Stimulated activated naive CD4-positive, alpha-beta T cell treated with Interleukin-2 at 50 U/mL for 16 hours (primary cell): ENCODE results near the gene BICRAL.
"Not testable (repeated sequence)": the region's sequence is repeated elsewhere in the genome, so short reads cannot be mapped to it uniquely, and the experiment has no call there.

ENCODE experiments used
- DNase-seq: peaks from one replicate; lab custom pipeline; 2025; lab: John Stamatoyannopoulos, UW

The BICRAL gene

DNA sequence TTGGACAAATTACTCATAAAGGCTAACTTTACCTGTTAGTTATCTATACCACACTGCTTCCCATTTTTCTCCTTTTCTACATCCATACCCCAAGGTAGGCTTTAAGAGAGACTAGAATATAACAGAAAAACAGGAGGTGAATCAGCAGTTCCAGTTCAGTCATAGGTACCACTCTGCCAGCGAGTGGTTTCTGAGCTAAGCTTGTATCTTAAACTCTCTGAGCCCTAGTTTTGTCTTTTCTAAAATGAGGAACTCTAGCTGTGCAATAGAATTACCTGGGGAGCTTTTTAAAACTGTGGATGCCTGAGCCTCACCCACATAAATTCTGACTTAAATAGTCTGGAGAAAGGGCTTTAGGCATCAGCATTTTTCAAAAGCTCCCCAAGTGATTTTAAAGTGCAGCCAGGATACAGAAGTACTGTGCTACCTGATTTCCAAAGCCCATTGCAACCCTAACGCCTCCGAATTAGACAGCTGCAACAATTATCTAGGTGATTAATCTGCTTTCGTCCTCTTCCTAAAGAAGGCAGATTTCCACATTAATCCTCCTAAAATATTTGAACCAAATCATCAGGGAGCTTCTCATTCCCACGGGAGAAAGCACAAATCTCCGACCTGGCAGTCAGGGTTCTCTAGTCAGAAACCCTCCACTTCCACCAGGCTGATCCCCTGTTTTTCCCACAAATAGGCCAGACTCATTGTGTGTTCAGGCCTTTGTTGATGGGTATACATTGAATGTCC, 60.2 kb downstream of the BICRAL start:
- DNase-seq, result no peak

DNA sequence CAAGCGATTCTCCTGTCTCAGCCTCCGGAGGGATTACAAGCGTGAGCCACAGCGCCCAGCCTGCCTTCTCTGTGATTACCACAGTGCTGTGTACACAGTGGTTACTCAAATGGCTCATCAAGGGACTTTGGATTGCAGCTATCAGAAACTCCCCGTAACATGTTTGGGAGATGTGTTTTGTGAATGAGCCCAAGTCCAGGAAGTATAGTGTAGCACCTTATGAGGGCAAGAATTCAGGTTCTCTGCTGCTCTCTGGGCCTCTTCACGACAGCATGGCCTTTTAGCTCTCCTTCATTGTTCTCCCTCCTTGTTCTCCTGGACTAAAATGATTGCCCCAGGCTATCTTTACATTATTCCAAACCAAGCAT, 63.5 kb downstream of the BICRAL start:
- no peak for DNase-seq

DNA sequence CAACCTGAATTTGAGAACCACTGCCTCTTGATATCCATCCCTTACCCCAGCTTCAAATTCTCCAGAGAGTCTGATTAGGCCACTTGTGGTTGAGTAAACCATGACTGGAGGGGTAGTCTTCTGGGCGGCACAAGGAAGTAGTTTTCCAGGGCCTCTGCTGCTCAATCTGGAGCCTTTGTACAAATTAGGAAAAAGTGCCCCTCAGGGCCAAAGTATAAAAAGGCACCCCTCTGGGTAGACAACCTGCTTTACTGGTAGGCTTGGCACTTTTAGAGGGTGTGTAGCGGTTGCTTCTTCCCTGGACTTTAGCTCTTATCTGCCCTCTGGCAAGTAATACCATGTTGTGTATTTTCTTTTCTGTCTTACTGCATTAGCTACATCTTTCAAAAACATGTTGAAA, 64.7 kb downstream of the BICRAL start:
- no peak for DNase-seq

DNA sequence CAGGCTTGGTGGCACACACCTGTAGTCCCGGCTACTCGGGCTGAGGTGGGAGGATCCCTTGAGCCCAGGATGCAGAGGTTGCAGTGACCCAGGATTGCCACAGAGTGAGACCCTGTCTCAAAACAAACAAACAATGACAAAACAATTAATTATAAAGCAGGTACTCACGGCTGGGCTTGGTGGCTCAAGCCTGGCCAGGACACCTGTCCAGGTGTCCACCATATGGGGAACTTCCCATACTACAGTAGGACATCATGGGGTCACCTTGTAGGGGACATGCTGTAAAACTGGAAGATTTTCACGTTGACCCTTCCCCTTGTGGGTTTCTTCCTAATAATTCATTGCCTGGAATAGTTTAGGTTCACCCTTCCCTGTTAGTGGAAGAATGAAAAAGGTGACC, 66.8 kb downstream of the BICRAL start:
- no peak for DNase-seq

DNA sequence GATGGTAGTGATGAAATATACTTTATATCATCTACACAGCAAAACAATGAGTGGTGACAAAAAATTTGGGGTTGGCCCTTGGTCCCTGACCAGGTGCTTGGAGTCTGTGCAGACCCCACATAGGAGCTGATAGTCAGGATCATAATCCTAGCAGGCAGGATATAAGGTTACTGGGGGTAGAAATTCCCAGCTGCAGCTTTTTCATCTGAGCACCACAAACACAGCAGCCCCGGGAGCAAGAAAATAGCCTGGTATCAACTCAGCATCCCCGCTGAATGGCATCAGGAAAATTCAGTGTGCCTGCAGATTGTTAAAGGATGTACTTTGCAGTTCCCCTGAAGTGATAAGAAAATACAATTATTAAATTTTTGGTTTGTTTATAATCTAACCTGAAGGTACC, 69.7 kb downstream of the BICRAL start:
- DNase-seq, result no peak

DNA sequence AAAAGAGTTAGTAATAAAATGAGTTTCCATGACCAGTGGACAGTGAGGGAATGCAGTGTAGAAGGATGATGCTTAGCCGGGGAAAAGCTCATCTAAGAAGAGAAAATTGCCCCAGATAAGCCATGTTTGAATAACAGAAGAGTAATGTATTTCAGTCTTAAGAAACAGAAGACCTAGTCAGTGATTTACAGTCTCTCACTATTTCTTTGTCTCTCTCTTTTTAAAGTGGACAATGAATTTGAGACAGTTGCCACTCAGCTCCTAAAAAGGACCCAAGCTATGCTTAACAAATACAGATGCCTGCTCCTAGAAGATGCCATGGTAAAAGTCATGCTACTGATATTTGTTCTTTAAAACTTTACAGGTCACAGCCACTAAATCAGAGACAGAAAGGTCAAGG, 78.2 kb downstream of the BICRAL start:
- DNase-seq, result no peak

DNA sequence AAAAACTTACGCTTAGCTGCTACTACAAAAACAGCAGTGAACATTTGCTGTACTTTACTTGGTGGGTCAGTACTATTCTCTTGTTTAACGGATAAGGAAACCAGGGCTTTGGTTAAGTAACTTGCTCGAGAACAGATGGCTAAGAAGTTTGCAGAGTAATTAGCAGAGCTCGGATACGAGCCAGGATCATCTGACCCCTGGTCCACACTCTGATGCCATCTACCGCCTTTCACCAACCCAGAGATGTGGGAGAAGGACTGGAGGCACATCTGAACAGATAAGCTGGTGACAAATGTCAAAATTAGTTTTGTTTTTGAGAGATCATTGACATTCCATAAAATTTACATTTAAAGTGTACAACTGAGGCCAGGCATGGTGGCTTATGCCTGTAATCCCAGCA, 78.6 kb downstream of the BICRAL start:
- no peak for DNase-seq

DNA sequence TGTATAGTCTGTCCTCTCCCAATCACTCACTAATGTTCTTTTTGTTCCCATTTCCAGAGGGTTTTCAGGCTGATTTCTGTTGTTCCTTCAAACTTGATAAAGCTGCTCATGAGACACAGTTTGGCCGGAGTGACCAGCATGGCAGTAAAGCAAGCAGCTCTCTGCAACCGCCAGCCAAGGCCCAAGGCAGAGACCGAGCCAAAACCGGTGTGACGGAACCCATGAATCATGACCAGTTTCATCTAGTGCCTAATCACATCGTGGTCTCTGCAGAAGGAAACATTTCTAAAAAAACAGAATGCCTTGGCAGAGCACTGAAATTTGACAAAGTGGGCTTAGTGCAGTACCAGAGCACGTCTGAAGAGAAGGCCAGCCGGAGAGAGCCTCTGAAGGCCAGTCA, 82.8 kb downstream of the BICRAL start:
- DNase-seq, result no peak

DNA sequence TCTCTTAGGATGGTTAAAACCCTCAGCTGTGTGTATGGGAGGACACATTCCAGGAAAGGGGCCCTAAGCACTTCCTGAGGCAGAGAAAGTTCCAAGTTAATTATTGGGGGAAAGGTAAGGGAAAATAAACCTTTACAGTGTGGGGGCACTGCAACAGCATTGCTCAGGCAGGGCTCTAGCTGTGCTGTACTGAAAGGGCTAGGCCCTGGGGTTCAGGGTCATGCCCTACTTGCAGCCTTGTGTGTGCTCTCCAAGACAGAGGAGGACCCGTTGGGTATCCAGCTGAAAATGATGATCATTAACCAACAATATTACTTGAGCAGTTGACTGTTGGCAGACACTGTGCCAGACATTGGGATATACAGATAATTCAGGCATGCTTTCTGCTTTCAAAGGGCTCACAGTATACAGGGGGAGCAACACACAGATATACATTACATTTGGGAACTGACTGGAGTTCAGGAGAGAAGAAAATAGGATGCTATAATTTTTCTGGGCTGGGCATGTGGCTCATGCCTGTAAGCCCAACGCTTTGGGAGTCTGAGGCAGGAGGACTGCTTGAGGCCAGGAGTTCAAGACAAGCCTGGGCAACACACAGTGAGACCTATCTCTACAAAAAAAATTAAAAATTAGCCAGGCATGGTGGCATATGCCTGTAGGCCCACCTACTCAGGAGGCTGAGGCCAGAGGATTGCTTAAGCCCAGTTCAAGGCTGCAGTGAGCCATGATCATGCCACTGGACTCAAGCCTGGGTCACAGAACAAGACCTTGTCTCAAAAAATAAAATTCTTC, 88.5 kb downstream of the BICRAL start:
- DNase-seq, result no peak

DNA sequence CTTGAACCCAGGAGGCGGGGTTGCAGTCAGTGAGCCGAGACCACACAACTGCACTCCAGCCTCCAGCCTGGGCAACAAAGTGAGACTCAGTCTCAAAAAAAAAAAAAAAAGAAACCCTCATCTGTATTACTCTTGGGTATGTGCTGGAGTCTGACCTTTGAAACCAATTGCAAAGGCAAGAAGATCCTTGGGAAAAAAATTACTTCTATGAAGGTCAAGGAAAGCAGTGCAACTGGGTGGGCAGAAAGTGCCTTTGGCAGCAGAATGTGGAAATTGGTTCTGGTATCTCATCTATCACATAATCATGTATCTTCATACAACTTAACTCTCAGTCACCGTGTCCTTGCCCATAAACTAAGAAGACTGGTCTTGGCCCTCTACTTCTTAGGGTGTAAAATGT, 89.9 kb downstream of the BICRAL start:
- DNase-seq, result no peak

DNA sequence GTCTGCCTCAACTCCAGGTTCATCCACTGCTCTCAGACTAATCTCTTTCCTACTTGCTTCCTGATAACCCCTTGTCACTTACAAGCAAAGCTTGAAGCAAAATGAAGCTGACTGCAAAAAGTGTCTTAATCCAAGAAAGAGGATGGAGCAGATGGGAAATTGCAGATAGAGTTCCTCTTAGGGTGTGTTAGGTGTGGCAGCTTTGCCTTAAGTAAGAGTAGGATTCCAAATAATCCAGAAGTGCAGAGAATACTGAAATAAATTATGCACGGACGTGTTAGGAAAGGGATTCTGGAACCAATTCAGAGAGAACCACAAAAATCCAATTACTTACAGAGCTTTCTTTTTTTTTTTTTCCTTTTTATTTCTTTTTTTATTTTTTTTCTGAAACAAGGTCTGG, 91.5 kb downstream of the BICRAL start:
- DNase-seq, result no peak

DNA sequence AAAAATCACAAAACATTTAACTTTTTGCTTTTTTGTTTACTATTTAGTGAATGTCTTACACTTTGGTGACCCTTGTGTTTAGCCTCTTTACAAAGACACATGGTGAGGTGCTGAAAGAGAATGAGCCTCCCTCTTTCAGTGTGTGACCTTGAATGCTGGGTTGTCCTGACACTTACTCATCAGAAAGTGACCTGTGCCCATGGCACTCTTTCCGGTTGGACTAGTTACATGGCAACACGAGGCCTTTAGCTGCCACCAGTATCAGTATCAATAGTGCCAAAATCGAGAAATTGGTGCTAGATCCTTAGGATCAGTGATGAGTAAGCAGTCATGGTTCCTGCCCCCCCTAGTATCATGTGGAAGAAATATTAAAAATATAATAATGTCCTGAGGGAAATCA, 95.8 kb downstream of the BICRAL start:
- DNase-seq, result no peak

DNA sequence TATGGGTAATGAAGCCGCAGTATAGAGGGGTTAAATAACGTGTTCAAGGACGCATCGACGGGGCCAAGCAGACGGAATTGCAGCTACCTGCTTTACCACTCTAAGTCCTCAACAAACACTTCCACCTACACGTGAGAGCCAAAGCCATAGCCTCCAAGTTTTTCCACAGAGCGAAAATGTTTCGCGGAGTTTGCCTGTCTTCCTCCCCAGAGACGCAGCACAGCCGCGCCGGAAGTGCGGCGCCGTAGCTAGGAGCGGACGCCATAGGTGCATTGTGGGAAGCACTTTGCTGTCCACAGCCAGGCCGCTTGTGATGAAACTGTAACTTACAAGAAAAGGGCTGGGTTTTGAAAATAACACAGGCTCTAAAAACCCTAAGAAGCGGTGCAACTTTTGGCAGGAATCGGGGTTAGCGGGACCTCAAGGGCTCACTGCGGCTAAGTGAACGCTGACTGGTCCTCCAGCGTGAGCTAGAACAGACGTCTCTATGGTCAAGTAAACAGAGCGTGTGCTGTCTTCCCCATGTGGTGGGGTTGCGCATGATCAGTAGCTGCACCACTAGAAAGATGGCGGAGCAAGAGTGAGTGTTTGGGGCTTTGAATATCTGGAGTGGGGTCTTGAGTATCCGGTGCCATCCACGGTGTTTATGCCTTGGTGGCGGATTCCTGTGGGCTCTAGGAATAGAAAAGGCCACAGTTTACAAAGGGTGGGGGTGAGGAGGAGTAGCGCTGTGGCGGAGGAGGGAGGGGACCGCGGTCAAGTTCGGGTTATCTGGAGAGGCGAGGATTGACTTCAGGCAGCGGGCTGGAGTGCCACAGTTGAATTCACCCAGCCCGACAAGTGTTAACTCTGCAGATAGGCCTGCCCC, 97.8 kb downstream of the BICRAL start, which contains the start of gene RPL7L1:
Gene RPL7L1, plus strand, starts transcription at position 245 of the 868 bp plus-strand sequence. Its CDS starts 295 bp downstream, at position 540.
- DNase-seq, result peak; percentile 80

DNA sequence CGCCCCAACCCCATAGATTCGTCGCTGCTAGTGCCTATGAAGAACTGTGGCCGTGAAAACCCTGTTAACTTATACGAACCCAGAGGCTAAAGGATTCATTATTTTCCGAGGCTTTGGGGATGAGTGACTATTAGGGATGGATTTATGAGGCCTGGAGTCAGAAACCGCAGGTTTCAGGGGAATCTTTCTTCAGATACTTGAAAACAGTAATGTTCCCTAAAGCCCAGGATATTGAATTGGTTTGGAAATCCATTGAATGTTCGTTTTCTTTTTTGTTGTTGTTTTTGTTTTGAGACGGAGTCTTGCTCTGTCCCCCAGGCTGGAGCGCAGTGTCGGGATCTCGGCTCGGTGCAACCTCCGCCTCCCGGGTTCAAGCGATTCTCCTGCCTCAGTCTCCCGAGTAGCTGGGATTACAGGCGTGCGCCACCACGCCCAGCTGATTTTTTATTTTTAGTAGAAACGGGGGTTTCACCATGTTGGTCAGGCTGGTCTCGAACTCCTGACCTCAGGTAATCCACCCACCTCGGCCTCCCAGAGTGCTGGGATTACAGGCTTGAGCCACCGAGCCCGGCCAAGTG, 98.5 kb downstream of the BICRAL start:
- not testable (repeated sequence) for DNase-seq

DNA sequence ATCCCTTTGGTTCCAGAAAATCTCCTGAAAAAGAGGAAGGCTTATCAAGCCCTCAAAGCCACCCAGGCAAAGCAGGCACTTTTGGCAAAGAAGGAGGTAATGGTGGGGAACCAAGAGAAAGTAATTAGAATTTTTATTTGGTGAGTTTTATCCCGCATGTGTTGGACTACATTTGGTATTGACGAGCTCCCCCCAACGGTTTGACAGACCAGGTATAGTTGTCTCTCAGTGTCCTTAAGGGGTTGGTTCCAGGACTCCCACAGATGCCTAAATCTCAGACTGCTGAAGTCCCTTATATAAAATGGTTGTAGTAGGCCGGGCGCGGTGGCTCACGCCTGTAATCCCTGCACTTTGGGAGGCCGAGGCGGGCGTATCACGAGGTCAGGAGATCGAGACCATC, 99.0 kb downstream of the BICRAL start:
- not testable (repeated sequence) for DNase-seq

DNA sequence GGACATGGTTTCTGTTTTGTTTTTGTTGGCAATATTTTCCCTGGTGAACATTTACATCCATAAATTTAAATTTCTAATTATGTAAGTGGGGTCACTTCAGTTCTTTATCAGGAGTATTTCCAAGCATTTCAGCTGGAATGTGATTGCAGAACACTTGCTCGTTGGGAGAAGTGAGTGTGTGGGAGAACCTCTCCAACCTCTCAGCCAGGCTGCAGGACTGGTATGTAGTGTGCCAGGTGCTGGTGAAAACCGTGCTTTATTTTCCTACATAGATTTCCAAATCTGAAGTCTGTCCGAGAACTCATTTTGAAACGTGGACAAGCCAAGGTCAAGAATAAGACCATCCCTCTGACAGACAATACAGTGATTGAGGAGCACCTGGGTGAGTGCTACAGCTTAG, 103.8 kb downstream of the BICRAL start:
- no peak for DNase-seq

DNA sequence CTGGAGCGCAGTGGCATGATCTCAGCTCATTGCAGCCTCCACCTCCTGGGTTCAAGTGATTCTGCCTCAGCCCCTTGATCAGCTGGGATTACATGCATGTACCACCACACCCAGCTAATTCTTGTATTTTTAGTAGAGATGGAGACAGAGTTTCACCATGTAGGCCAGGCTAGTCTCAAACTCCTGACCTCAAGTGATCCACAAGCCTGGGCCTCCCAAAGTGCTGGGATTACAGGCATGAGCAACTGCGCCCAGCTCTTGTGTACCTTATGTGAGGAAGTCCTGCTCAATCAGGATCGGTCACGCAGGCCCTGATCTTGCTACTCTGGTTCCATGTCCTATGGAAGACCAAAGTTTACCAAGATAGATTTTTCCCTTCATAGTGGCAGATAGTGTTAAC, 106.3 kb downstream of the BICRAL start:
- DNase-seq, result not testable (repeated sequence)

DNA sequence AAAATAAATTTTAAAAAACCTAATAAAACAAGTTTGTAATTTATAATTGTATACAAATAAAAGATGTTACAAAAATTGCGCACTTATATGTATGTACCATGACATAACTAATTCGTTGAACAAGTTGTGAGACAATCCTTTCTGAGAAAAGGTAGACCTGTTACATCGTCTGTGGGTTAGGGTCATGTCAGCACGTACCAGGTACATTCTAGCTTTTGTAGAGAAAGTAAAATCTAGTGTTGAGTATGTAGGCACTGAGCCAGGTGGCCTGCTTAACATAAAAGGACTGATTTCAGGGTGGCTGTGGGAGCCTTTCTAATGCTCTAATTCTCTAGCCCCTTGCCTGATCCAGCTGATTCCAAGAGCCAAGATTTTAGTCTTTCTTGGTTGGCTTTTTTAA, 108.0 kb downstream of the BICRAL start:
- DNase-seq, result no peak

DNA sequence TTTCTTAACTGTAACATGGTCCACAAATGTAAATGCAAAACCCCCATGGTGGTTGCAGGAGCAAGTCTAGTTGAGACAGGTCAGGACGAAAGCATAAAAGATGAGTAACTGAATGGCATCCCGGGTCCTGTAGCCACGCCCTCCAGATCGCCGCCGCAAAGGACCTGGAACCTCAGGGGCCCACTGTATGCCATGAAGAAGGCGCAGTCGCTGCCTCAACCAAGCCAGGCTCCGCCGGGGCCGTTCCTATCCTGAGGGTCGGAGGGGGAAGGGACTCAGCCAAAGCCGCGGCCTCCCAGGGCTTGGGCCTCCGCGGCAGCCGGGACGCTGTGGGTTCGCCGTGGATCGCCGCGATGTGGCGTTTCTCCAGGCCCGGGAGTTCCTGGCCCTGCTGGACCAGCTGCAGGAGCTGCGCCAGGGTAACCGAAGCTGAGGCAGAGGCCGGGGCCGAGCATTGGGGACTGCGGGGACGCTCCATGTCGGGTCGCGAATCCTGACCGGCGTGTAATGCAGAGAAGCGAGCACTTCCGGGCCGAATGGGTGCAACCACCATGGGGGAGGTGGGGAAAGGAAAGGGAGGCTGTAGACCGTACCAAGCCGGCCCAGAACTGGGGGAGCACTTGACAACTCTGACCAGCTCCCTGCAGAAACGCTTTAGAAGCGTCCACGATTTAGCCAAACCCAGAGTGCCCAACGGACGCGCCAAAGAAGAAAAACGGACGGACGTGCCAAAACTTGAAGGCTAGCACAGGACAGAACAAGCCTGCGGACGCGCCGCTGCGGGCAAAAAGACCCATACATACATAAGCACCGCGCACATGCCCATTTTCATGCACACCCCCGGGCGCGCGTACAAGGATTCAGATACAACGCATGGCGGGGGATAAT, 108.7 kb downstream of the BICRAL start:
- DNase-seq, result peak; percentile 91

DNA sequence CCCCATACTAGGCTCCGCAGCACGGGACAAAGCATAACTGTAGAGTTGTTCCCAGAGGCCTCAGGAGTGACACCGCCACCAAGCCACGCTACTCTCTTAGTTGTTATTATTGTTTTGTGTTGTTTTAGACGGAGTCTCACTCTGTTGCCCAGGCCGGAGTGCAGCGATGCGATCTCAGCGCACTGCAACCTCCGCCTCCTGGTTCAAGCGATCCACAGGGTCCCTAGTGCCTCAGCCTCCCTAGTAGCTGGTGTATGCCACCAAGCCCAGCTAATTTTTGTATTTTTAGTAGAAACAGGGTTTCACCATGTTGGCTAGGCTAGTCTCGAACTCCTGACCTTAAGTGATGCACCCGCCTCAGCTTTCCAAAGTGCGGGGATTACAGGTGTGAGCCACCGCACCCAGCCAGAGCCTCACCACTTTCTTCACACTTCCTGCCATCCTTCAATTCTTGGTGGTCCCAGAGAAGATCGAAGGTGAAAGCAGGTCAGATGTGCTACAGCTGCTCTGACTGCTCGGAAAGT, 109.4 kb downstream of the BICRAL start:
- no peak for DNase-seq
